Stimulated activated CD8-positive, alpha-beta memory T cell treated with anti-CD3 and anti-CD28 coated beads, Interleukin-4, amount 100 ng/mL, for 1 hour (primary cell): ENCODE results near the gene RAMP3.
"Not testable (repeated sequence)": the region's sequence is repeated elsewhere in the genome, so short reads cannot be mapped to it uniquely, and the experiment has no call there.

ENCODE experiments used
- DNase-seq, 2 donors: peaks; one replicate each; pipeline ENCODE4 v3.0.0-alpha.2; 2020; ENCODE audit warnings: low read depth in 2 of 2, low spot score in 1 of 2

RAMP3 gene

DNA sequence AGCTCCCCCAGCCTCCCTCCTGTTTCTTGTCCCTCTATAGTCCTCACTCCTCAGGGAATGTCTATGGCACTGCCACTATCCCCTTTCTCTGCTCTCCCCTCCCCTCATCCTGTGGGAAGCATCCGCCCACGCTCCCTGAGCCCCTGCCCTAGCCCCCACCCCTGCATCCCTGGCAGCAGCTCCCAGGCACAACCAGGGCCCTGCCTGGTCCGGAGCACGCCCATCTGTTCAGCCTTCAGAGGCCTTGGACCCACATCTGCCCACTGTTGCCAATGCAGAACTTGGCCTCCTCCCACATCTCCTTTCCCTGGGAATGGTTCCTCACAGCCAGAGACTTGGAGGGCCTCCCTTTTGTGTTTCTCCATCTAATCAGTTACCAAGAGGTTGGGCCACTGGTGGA lies 25.7 kb upstream of the RAMP3 start:
- no peak for DNase-seq

DNA sequence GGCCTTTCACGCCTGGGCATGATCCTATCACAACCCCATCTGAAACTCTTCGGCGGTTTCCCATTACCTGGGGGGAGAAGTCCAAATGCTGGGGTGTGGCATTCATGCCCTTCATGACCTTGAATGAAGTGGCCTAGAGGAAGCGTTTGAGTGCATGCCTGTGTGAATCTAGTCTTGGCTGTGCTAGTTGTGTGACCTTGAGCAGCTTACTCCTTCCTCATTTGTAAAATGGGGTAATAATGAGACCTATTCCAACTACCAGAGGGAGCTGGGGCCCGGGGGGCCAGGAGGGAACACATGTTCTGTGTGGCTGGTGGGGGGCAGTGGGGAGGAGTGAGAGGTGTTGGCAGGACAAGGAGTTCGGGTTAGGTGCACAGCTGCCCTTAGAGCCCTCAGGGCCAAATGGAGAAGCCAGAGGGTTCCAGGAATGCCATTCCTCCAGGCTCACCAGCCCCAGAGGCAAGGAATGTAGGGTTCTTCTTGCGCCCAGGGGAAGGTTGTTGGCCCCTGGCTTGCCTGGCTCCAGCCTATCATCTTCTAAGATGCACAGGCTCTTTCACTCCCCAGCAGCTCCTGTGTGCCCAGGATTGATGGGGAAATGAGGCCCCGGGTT lies 24.8 kb upstream of the RAMP3 start:
- DNase-seq, result no peak

DNA sequence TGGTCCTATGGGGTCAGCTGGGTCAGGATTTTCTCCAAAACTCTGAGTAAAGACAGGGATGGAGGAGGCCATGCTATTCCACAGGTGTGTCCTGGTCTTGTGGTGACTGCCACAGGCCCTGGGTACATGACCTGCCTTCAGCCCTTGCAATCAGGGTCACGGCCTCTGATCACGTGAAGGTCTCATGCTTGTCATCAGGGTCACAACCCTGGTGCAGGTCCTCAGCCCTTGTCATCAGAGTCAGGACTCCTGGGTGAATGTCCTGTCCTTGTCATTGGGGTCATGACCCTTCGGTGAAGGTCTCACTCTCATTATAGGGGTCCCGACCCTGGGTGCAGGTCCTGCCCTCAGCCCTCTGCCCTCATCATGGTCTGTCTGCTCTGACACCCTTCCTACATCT lies 24.2 kb upstream of the RAMP3 start:
- DNase-seq, result no peak

DNA sequence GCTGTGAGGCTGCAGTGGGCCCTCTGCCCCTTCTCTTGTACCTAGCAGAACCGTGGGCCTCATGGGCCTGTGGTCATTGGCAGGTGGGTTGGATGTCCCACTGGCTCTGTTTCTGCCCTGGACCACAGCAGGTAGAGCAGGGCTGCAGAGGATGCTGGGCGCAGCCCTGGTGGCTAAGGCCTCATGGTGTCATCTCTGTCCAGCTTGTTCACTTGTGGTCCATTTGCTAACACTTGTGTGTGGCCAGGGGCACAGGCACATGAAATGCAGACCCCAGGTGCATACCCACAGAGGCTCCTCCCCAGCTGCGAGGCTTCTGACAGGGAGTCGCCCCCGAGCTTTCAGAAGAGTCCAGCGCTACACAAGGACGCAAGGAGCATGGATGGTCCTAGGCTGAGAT lies 23.7 kb upstream of the RAMP3 start:
- DNase-seq, result no peak

DNA sequence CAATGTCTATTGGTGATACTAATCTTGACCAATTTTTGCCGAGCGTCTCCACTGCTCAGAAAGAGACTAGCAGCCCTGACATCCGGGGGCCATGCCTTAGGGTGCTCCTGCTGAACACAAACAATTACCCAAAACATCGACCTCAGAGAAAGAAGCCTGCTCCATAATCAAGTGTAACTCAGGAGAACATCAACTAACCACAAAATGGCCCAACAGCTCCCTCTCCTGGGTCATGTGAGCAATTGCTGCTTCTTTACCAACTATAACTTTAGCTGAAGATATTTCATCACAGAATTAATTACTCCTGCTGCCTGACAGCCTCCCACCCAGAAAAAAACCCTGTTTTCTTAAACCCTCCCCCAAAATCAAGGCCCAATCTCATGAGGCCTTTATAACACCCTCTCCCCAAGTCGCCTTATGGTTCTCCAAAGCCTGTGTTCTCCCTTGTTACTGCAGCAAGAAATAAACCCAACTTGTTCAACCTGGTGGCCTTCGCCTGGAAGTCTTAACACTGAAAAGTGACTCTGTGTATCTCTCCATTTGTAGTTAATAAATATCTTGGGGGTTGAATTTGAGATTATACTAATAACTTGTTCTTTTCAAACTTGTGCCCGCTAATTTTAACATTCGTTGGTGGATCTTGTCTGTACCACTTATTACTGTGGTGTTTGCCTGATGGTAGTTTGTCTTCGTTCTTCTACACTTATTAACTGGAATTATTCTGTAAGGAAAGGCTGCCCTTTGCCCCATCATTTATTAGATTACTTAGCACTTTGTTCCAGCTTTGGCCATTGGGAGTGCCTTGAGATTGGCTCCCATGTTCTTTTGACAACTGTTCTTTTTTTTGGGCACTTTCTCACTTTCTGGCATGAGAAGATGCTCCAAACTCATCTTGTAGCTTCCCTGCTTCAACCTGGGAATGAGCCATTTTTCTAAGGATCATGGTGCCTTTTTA lies 21.2 kb upstream of the RAMP3 start:
- DNase-seq, result peak in 1 of 2 donors; percentile 36

DNA sequence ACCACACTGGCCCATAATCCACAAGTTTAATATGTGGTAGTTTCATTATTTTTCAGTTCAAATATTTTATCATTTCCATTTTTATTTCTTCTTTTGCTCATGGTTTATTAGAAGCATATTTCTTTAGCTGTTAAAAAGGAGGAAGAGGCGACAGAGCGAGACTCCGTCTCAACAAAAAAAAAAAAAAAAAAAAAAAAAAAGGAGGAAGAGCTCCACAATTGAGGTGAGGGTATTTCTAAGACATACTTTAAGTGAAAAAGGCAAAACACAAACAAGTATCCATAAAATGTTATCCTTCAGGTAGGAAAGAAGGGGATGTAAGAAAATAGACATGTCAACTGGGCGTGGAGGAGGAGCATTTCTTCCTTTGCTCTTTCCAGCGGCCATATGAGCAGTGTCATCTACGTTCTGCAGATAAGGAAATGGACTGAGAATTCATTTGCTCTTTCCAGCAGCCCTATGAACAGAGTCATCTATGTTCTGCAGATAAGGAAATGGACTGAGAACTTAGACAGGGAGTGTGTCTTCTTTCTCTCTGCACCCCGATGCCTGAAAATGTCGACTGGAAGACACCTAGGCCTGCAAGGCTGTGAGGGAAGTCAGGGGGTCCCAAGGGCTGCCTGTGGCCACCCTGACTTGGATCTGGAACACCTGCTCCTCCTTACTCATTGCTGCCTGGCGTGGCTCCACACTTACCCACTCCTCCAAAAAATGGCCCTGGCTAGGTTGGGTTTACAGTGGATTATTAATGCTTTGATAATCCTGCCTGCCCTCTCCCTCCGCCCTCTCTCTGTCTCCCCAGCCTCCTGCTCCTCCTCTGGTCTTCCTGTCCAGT lies 18.9 kb upstream of the RAMP3 start:
- DNase-seq, result no peak

DNA sequence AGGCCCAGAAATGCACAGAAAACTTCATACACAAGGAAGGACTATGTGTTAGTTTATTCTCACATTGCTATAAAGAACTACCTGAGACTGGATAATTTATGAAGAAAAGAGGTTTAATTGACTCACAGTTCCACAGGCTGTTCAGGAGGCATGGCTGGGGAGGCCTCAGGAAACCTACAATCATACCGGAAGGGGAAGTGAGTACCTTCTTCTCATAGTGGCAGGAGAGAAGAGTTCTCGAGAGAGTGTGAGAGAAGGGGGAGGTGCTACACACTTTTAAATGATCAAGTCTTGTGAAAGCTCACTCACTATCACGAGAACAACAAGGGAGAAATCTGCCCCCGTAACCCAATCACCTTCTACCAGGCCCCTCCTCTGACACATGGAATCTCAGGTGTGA lies 16.8 kb upstream of the RAMP3 start:
- no peak for DNase-seq

DNA sequence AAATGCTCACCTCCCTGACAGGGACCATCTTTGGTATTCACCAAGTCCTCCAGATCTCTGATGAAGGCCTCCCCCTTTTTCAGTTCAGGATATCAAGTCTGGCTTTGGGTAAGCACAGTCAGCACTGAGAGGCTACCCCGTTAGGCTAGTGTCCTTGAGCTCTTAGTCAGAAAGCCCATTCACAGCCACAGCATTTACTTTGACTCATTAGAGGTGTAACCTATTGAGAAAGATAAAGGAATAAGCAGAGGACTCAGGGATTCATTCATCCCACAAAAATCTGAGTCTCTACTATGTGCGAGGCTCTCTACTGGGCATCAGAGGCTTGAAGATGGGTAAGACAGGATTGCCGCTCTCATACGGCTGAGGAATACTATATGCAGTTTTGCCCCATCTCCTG lies 14.0 kb upstream of the RAMP3 start:
- no peak for DNase-seq

DNA sequence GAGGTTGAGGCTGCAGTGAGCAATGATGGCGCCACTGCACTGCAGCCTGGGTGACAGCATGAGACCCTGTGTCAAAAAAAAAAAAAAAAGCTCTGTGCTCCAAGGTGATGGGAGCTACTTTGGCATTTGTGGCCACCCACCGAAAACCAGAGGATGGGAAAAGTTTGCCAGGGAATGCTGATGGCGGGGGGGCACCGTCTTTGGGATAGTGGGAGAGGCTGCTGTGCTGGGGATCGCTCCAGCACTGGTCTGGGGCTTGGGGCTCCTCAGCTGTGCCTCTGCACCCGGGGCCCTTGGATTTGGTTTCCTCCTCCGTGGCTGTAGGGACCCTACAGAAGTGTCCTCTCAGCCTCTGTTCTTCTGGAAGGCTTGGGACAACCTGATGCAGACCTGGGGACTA lies 11.7 kb upstream of the RAMP3 start:
- DNase-seq, result no peak

DNA sequence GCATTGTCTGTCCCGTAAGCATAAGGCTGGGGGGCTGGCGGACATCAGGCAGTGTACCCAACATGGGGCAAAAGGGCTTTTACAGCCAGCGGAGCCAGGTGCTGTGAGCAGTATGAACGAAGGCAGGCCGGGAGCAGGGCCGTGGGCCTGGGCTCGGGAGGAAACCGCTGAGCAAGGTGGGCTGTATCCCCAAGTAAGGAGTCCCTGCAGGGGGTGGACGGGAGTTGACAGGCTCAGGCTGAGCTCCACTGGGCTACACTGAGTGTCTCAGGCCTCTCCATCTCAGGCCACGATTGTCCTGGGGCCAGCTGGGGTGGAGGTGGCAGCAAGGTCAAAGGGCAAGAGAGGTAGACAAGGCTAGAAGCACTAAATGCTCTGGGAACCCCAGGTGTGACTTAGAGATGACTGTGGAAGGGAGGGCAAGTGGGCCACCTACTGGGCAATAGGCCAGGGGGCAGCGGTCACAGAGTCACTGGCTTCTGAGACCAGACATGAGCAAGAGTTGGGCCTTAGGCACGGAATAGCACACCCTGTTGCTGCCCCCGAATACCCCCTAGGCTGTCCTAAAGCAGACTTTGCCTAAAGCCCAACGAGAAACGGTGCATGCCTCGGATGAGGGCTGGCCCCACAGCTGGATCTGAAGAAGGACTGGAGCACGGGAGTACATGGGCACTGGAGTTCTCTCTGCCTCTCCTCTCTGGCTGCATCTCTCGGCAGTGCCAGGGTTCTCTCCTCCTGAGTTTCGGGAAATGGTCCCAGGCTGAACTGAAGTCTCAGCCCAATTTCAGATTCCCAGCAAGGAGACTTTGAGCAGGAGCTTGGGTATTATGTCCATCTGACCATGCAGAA lies 10.8 kb upstream of the RAMP3 start:
- no peak for DNase-seq

DNA sequence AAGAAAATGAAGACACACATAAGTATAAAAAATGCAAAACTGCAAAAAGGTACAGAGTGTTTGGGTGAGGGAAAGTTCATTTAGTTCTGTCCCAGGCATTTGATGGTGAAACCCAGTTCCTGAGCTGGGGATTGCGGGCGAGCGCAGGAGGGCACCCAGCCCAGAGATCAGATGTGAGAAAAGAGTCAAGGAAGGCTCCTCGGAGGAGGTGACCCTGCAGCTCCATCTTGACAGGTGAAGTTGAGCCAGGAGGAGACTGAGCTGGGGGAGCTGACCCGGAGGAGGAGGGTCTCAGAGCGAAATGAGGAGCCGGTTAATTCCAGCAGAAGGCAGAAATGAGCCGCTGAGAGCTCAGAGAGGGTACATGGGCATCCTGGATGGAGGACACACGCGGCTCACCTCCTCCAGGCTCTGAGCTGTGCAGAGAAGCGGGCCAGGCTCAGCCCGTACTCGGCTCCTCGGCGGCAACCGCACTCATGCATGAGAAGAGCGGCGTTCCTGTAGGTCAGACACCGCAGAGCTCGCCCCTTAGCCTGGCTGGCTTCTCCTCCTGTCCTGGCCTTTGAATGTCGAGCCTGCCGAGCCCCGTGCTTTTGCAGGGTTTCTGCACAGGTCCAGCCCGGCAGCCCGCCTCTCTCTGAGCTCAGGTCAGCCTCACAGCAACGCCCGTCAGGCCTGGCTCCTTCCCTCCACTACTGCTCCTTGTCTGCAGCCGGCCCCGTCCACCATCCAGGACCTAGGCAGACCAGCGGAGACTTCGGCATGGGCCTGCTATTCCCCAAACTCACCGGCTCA lies 9.5 kb upstream of the RAMP3 start:
- no peak for DNase-seq

DNA sequence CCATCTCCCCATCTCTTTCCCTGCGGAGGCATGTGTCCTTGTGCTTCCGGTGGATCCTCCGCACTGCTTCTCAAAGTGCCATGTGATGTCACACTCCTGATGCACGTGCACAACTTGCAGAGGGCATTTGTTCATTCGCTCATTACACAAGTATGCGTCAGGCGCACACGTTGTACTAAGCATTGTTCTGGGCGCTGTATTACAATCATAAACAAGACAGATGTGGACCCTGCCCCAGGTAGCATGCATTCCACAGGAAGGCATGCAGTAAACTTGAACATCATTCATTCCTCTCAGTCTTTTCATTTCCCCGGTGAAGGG lies 9.0 kb upstream of the RAMP3 start:
- DNase-seq, result no peak

DNA sequence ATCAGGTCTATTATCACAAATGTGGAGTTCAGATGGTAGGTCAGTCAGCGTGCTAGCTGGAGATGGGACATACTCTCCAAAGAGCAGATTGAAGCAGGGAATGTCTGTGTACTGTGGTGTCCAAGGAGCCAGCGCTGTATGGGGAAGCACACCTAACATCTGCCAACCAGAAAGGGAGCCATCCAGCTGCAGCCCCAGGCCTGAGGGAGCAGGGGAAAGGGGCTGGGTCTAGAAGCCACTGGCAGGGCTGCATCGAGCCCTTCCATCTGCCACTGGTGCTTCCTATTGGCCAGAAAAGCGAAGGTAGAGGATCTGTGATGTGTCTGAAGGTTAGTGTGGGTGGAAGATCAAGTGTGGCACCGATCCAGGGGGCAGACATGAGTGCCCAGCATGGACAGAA lies 8.0 kb upstream of the RAMP3 start:
- no peak for DNase-seq

DNA sequence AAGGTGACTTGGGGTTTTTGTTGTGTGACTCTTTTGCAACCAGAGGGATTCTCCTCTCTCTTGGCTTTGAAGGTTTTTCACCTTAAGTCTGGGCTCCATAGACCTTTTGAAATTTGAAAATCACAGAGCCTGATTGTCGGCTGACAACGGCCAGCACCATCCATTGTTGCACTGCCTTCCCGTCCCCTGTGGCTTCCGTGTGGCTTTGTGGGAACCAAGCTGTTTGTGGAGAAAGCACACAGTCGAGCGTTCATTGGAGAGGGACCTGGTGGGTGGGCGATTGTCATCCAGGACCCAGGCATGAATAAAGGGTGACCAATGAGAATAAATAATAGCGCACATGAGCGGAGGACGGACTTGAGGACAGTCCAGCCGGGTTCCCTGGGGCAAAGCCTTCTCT lies 7.4 kb upstream of the RAMP3 start:
- no peak for DNase-seq

DNA sequence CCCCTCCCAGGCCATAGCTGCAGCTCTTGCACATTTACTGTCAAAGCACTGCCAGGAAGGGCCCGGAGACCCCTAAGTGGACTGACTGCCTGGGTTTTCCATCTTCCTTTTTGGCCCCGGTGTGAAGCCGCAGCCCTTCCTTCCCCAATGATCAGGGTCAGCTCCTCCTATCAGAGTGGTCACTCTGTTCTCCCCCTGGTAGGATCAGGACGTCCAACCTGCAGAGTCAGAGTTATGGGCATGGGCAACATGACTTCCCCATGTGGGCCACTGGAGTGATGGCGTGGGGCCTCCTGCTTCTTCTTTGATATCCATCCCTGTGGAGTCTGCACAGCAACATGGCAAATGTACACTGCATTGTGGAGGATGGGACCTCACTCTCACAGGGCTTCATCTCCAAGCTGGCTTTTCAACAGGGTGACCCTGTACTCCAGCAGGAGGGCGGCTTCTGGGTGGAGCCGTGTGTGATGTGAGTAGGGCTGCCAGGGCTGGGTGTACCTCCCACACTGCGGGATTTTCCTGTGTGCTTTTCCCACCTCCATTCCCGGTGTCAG lies 6.4 kb upstream of the RAMP3 start:
- no peak for DNase-seq

DNA sequence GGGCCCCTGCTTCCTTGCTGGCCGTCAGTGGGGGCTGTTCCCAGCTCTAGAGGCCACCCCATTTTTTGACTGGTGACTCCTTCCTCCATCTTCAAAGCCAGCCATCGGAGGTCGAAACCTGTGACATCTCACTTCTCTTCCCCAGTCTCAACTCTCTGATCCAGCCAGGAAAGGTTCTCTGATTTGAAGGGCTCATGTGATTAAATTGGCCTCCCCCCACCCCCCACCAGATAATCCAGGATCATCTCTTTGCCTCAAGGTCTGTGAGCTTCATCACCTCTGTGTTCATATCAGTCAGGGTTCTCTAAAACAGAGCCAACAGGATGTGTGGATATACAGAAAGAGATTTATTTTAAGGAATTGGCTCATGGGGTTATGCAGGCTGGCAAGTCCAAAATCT lies 5.6 kb upstream of the RAMP3 start:
- DNase-seq, result no peak

DNA sequence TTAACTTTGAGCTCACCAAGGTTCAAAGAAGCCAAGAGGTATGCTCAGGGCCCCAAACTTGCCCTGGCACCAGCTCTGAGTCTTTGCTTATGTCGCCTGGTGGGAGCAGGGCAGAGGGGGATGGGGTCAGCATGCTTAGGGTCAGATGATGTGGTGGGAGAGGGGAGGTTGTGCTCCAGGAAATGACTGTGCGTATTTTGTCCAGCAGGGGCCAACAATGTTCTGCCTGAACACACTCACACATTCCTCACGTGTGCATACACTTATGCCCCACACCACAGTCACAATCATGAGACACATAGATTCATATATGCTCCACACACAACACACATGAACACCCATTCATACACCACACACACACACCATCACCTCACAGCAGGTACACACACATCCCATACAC lies 4.4 kb upstream of the RAMP3 start:
- DNase-seq, result no peak

DNA sequence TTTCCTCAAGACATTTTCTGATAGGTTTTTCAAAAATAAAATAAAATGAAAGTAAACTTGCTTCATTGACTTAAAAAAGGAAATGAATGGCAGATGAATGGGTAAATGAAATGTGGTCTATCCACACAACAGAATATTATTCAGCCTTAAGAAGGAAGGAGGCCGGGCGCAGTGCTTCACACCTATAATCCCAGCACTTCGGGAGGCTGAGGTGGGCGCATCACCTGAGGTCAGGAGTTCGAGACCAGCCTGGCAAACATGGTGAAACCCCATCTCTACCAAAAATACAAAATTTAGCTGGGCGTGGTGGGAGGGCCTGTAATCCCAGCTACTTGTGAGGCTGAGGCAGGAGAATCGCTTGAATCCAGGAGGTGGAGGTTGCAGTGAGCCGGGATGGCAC lies 3.7 kb upstream of the RAMP3 start:
- not testable (repeated sequence) for DNase-seq

DNA sequence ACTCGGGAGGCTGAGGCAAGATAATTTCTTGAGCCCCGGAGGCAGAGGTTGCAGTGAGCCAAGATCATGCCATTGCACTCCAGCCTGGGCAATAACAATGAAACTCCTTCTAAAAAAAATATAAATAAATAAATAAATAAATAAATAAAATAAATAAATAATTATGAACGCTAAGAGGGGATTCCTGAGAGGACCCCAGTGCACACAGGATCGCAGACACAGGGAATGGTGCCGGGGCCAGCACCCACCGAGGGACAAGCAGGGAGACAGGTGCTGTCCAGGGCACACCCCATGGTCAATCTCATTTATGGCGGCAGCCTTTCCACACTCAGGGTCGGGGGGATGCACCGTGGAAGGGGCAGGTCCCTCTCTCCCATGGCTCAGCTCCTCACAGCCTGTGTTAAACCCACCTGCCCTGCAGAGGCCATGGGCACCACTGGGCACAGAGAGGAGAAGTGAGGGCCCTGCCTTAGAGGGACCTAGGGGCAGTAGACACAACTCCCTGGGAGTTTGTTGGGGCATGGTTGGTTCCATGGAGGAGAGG lies 2.2 kb upstream of the RAMP3 start:
- no peak for DNase-seq

DNA sequence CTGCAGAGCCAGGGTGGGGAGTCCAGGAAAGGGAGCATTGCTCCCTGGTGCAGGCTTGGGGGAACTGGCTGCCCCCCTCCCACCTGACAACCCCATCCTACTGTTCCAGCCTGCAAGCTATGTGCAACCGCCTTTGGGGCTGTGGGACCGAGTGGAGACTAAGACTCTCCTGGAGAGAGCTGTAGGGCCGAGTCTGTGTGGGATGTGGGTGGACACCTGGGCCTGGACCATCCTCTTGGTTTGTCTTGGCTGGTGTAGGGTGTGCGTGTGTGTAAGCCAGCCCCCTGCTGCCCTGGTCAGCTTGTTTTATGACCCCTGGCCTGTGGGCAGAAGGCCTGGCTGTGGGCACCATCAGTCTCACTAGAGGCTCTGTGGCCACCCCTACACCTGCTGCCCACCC lies 1.6 kb upstream of the RAMP3 start:
- DNase-seq, result no peak
